ENCODE measurements around the gene MCCC1. TPM values are rescaled to one million over a fixed set of nuclear protein-coding genes. Genes with fewer than 3 reads are reported as not detected.
"Not testable (repeated sequence)": the region's sequence is repeated elsewhere in the genome, so short reads cannot be mapped to it uniquely, and the experiment has no call there.

Gene MCCC1
- total RNA-seq, 3 donors from 2014 or later (not counting 1 experiment from before 2014, with no cell fraction given) = 18.4 to 23.0 (median 21.7) TPM

DNA sequence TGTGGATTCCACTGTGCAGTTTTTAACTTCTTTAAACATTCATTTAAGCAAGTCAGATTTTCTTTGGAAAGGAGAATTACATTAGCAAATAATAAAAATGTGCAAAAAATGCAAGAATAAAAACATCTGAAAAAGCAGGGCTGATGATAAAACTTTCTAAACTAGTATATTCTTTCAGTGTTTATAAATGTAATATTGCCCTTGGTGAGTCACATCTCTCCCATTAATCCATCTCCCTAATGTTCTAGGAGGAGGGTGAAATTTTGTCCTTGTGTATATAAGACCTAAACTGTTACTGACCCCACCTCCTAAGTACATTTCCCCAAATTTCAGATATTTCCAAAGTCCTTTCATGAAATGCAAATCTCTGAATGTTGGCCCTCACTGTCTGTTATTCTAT lies 90.5 kb downstream of the MCCC1 start:
- no peak overlapping the region for H3K4me3 ChIP-seq (ENCODE audit: low read length)
- H3K27me3 ChIP-seq (ENCODE audit: control insufficient read depth, insufficient read depth, low read length) = no peaks in the 10 kb centered on the region
- H3K27ac ChIP-seq (ENCODE audit: low read length) = no peak overlapping the region
- Mint-ChIP-seq H3K36me3 (no peaks in the 10 kb centered on the region), H3K4me1 (no peaks in the 10 kb centered on the region), H3K27ac (no peak overlapping the region), H3K27me3 (ENCODE audit: low read depth in 2 of 2) (no peaks in the 10 kb centered on the region), H3K4me3 (no peak overlapping the region), H3K9me3 (no peaks in the 10 kb centered on the region)
- no peaks in the 10 kb centered on the region for H3K36me3 ChIP-seq (ENCODE audit: control insufficient read depth, insufficient read depth, low read length)
- ATAC-seq (no peak), DNase-seq (no peak)
- TF ChIP-seq, protein P1, sequence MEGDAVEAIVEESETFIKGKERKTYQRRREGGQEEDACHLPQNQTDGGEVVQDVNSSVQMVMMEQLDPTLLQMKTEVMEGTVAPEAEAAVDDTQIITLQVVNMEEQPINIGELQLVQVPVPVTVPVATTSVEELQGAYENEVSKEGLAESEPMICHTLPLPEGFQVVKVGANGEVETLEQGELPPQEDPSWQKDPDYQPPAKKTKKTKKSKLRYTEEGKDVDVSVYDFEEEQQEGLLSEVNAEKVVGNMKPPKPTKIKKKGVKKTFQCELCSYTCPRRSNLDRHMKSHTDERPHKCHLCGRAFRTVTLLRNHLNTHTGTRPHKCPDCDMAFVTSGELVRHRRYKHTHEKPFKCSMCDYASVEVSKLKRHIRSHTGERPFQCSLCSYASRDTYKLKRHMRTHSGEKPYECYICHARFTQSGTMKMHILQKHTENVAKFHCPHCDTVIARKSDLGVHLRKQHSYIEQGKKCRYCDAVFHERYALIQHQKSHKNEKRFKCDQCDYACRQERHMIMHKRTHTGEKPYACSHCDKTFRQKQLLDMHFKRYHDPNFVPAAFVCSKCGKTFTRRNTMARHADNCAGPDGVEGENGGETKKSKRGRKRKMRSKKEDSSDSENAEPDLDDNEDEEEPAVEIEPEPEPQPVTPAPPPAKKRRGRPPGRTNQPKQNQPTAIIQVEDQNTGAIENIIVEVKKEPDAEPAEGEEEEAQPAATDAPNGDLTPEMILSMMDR (IDR thresholded peaks at IDR 0.05) = no peak
- intact Hi-C loops (cut with micrococcal nuclease) = no loop called here
- H3K9me3 ChIP-seq (ENCODE audit: control insufficient read depth, insufficient read depth, low read length) = no peaks in the 10 kb centered on the region
- H3K4me1 ChIP-seq (ENCODE audit: control insufficient read depth, insufficient read depth, low read length) = no peaks in the 10 kb centered on the region

DNA sequence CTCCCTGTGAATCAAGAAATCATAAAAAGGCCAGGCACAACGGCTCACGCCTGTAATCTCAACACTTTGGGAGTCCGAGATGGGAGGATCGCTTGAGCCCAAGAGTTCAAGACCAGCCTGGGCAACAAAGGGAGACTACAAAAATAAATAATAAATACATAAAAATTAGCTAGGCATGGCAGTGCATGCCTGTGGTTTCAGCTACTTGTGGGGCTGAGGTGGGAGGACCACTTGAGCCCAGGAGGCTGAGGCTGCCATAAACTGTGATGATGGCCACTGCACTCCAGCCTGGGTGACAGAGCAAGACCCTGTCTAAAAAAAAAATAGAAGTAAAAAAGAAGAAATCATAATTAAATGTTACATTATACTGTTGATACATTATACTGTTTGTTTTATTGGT lies 91.0 kb downstream of the MCCC1 start:
- Histone ChIP-seq H3K27ac (ENCODE audit: low read length) (no peak overlapping the region), H3K4me1 (ENCODE audit: control insufficient read depth, insufficient read depth, low read length) (no peaks in the 10 kb centered on the region), H3K9me3 (ENCODE audit: control insufficient read depth, insufficient read depth, low read length) (no peaks in the 10 kb centered on the region), H3K4me3 (ENCODE audit: low read length) (no peak overlapping the region), H3K27me3 (ENCODE audit: control insufficient read depth, insufficient read depth, low read length) (no peaks in the 10 kb centered on the region), H3K36me3 (ENCODE audit: control insufficient read depth, insufficient read depth, low read length) (no peaks in the 10 kb centered on the region)
- Mint-ChIP-seq H3K9me3 (no peaks in the 10 kb centered on the region), H3K27ac (no peak overlapping the region), H3K36me3 (no peaks in the 10 kb centered on the region), H3K4me1 (no peaks in the 10 kb centered on the region), H3K27me3 (ENCODE audit: low read depth in 2 of 2) (no peaks in the 10 kb centered on the region), H3K4me3 (no peak overlapping the region)
- TF ChIP-seq, protein P1 (IDR thresholded peaks at IDR 0.05) = no peak
- 93% methylated on average over 2 of the region's 4 CpGs for WGBS (ENCODE audit: insufficient coverage)
- no peak for DNase-seq
- ATAC-seq = no peak
- intact Hi-C loops (cut with micrococcal nuclease) = no loop called here

DNA sequence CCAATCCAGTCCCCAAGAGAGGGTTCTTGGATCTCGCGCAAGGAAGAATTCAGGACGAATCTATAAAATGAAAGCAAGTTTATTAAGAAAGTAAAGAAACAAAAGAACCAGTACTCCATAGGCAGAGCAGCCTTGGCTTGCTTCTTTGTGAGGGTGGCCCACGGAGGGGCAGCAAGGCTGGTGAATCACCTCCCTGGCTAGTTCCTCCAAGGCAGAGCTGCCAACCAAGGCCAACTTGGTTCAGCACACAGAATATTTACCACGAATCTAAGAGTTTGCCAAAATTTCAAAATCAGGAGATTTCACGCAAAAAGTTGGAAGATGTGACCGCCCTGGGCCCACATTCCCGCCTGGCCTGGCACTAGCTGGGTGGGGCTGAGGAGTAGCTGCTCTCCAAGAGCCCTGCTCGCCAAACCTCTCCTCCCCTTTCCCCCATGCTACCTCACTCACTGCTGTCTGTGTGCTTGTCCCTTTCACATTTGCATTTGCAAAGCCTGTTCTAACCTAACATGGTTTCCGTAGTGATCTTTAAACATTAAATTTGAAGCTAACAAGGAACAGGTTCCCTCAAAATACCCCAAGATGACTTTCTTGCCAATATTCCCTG lies 92.8 kb downstream of the MCCC1 start:
- H3K36me3 ChIP-seq (ENCODE audit: control insufficient read depth, insufficient read depth, low read length) = no peaks in the 10 kb centered on the region
- H3K36me3 Mint-ChIP-seq = no peaks in the 10 kb centered on the region
- no peaks in the 10 kb centered on the region for H3K27me3 ChIP-seq (ENCODE audit: control insufficient read depth, insufficient read depth, low read length)
- no peak for DNase-seq
- no peak overlapping the region for H3K27ac Mint-ChIP-seq
- ATAC-seq = no peak
- no peaks in the 10 kb centered on the region for H3K9me3 ChIP-seq (ENCODE audit: control insufficient read depth, insufficient read depth, low read length)
- intact Hi-C loops (cut with micrococcal nuclease) = no loop called here
- H3K9me3 Mint-ChIP-seq = no peaks in the 10 kb centered on the region
- TF ChIP-seq, protein P1 (IDR thresholded peaks at IDR 0.05) = no peak
- H3K4me1 ChIP-seq (ENCODE audit: control insufficient read depth, insufficient read depth, low read length) = no peaks in the 10 kb centered on the region
- H3K4me3 Mint-ChIP-seq = no peak overlapping the region
- no peaks in the 10 kb centered on the region for H3K27me3 Mint-ChIP-seq (ENCODE audit: low read depth in 2 of 2)
- no peaks in the 10 kb centered on the region for H3K4me1 Mint-ChIP-seq
- 96% methylated on average over 10 of the region's 10 CpGs for WGBS (ENCODE audit: insufficient coverage)
- no peak overlapping the region for H3K27ac ChIP-seq (ENCODE audit: low read length)
- H3K4me3 ChIP-seq (ENCODE audit: low read length) = no peak overlapping the region

DNA sequence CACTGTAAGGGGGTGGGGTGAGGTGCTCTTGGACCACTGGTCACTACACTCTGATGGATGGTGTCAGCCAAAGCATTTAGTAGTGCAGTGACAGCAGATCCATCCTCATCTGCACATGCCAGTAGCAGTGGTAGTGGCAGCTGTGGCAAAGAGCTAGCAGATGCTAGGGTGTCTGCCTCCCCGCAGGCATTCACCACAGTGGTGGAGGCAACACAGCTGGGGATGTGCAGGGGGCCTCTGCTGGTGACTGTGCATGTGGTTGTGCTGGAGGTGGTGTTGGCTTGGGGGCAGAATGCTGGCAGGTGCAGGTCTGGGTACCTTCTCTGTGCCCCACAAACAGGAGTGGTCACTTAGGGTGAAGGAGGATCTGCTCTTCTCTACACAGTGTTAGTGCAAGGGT lies 99.5 kb downstream of the MCCC1 start:
- H3K4me3 ChIP-seq (ENCODE audit: low read length) = no peak overlapping the region
- Mint-ChIP-seq H3K4me1 (no peaks in the 10 kb centered on the region), H3K4me3 (no peak overlapping the region), H3K27me3 (ENCODE audit: low read depth in 2 of 2) (peaks cover 0 to 3% of the 10 kb centered on the region in 2 donors), H3K36me3 (no peaks in the 10 kb centered on the region), H3K9me3 (no peaks in the 10 kb centered on the region), H3K27ac (no peak overlapping the region)
- H3K27me3 ChIP-seq (ENCODE audit: control insufficient read depth, insufficient read depth, low read length) = no peaks in the 10 kb centered on the region
- H3K9me3 ChIP-seq (ENCODE audit: control insufficient read depth, insufficient read depth, low read length) = no peaks in the 10 kb centered on the region
- no peak for ATAC-seq
- no peak overlapping the region for H3K27ac ChIP-seq (ENCODE audit: low read length)
- no peaks in the 10 kb centered on the region for H3K36me3 ChIP-seq (ENCODE audit: control insufficient read depth, insufficient read depth, low read length)
- TF ChIP-seq, protein P1 (IDR thresholded peaks at IDR 0.05) = no peak
- WGBS (ENCODE audit: insufficient coverage) = 94% methylated on average over 1 of the region's 1 CpG
- DNase-seq = no peak
- no peaks in the 10 kb centered on the region for H3K4me1 ChIP-seq (ENCODE audit: control insufficient read depth, insufficient read depth, low read length)
- intact Hi-C loops (cut with micrococcal nuclease) = no loop called here

DNA sequence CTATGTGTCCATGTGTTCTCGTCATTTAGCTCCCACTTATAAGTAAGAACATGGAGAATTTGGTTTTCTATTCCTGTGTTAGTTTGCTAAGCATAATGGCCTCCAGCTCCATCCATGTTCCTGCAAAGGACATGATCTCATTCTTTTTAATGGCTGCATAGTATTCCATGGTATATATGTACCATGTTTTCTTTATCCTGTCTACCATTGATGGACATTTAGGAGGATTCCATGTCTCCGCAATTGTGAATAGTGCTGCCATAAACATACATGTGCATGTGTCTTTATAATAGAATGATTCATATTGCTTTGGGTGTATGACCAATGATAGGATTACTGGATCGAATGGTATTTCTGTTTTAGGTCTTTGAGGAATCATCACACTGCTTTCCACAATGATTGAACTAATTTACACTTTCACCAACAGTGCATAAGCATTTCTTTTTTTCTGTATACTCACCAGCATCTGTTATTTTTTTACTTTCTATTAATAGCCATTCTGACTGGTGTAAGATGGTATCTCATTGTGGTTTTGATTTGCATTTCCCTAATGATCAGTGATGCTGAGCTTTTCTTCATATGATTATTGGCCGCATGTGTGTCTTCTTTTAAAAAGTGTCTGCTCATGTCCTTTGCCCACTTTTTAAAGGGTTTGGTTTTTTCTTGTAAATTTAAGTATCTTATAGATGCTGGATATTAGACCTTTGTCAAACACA lies 105.7 kb downstream of the MCCC1 start:
- H3K9me3 Mint-ChIP-seq; intact Hi-C loops (cut with micrococcal nuclease); H3K27me3 ChIP-seq (ENCODE audit: control insufficient read depth, insufficient read depth, low read length); H3K4me1 Mint-ChIP-seq; H3K27me3 Mint-ChIP-seq (ENCODE audit: low read depth in 2 of 2); H3K4me3 ChIP-seq (ENCODE audit: low read length); ATAC-seq; H3K9me3 ChIP-seq (ENCODE audit: control insufficient read depth, insufficient read depth, low read length); H3K36me3 ChIP-seq (ENCODE audit: control insufficient read depth, insufficient read depth, low read length); H3K4me3 Mint-ChIP-seq; H3K36me3 Mint-ChIP-seq; DNase-seq; H3K27ac Mint-ChIP-seq; H3K27ac ChIP-seq (ENCODE audit: low read length); H3K4me1 ChIP-seq (ENCODE audit: control insufficient read depth, insufficient read depth, low read length): not testable (repeated sequence)
- WGBS (ENCODE audit: insufficient coverage) = 58% methylated on average over 2 of the region's 4 CpGs
